H9 (cell line): Measurements from ENCODE around the gene CRACR2A. TPM values are rescaled to one million over a fixed set of nuclear protein-coding genes. Genes with fewer than 3 reads are reported as not detected.

ENCODE experiments used
- DNase-seq: peaks from one replicate; pipeline ENCODE4 v3.0.0-alpha.2; 2017
- H2AFZ ChIP-seq: one replicate; pipeline ENCODE4 v1.6.1; 2013; ENCODE audit warnings: mild to moderate bottlenecking, low read length, control low read depth, moderate library complexity
- H2AK5ac ChIP-seq: 2 replicates; pipeline ENCODE4 v1.6.1; 2013; ENCODE audit warnings: low read length, control low read depth, mixed read lengths; ENCODE audit not compliant: insufficient read length
- H2BK120ac ChIP-seq: one replicate; pipeline ENCODE4 v1.6.1; 2013; ENCODE audit warnings: low read depth, mild to moderate bottlenecking, low read length, control low read depth, inconsistent platforms; ENCODE audit not compliant: poor library complexity, severe bottlenecking
- H2BK12ac ChIP-seq: 2 replicates; pipeline ENCODE4 v1.6.1; 2013; ENCODE audit warnings: low read length, control low read depth, mixed read lengths, low read depth; ENCODE audit not compliant: insufficient read length
- H2BK15ac ChIP-seq: 2 replicates; pipeline ENCODE4 v1.6.1; 2013; ENCODE audit warnings: low read depth, low read length, control low read depth
- H2BK20ac ChIP-seq: one replicate; pipeline ENCODE4 v1.6.1; 2013; ENCODE audit warnings: low read depth, mild to moderate bottlenecking, low read length, control low read depth, inconsistent platforms; ENCODE audit not compliant: poor library complexity, severe bottlenecking
- H2BK5ac ChIP-seq: 2 replicates; pipeline ENCODE4 v1.6.1; 2013; ENCODE audit warnings: low read length, control low read depth, mixed read lengths; ENCODE audit not compliant: insufficient read length
- H3K14ac ChIP-seq: 2 replicates; pipeline ENCODE4 v1.6.1; 2013; ENCODE audit warnings: low read length, control low read depth; ENCODE audit not compliant: insufficient read depth
- H3K18ac ChIP-seq: 2 replicates; pipeline ENCODE4 v1.6.1; 2013; ENCODE audit warnings: low read depth, mild to moderate bottlenecking, mixed read lengths, low read length, control low read depth; ENCODE audit not compliant: insufficient read length
- H3K23ac ChIP-seq: 2 replicates; pipeline ENCODE4 v1.6.1; 2013; ENCODE audit warnings: low read length, control low read depth, mixed read lengths, low read depth; ENCODE audit not compliant: insufficient read length
- H3K23me2 ChIP-seq: 2 replicates; pipeline ENCODE4 v1.6.1; 2013; ENCODE audit warnings: low read depth, mild to moderate bottlenecking, mixed read lengths, low read length, control low read depth; ENCODE audit not compliant: insufficient read length, poor library complexity, severe bottlenecking
- H3K27ac ChIP-seq: 2 replicates; pipeline ENCODE4 v1.5.1; 2013; ENCODE audit warnings: low read length, control low read depth, mixed read lengths, low read depth; ENCODE audit not compliant: insufficient read length
- H3K27me3 ChIP-seq: 2 replicates; pipeline ENCODE4 v1.6.1; 2013; ENCODE audit warnings: low read length, control low read depth, inconsistent platforms; ENCODE audit not compliant: insufficient read depth
- H3K4ac ChIP-seq: 2 replicates; pipeline ENCODE4 v1.6.1; 2013; ENCODE audit warnings: low read depth, mild to moderate bottlenecking, control low read depth, inconsistent platforms, low read length, moderate library complexity
- H3K4me1 ChIP-seq: 2 replicates; pipeline ENCODE4 v1.6.1; 2013; ENCODE audit warnings: low read length, control low read depth, inconsistent platforms; ENCODE audit not compliant: insufficient read depth
- H3K4me2 ChIP-seq: 2 replicates; pipeline ENCODE4 v1.6.1; 2013; ENCODE audit warnings: low read length, control low read depth, mixed read lengths; ENCODE audit not compliant: insufficient read length, insufficient read depth
- H3K56ac ChIP-seq: 2 replicates; pipeline ENCODE4 v1.6.1; 2013; ENCODE audit warnings: low read depth, mild to moderate bottlenecking, mixed read lengths, low read length, control low read depth; ENCODE audit not compliant: insufficient read length
- H3K79me1 ChIP-seq: 2 replicates; pipeline ENCODE4 v1.6.1; 2013; ENCODE audit warnings: low read depth, mild to moderate bottlenecking, moderate library complexity, low read length, control low read depth, inconsistent platforms; ENCODE audit not compliant: insufficient read depth, poor library complexity, severe bottlenecking
- H3K79me2 ChIP-seq: 2 replicates; pipeline ENCODE4 v1.6.1; 2013; ENCODE audit warnings: low read length, control low read depth, inconsistent platforms; ENCODE audit not compliant: insufficient read depth
- H3K9ac ChIP-seq: 2 replicates; pipeline ENCODE4 v1.6.1; 2013; ENCODE audit warnings: low read length, control low read depth, mixed read lengths; ENCODE audit not compliant: insufficient read length; ENCODE audit errors: extremely low read depth
- H3K9me3 ChIP-seq: one replicate; pipeline ENCODE4 v1.6.1; 2013; ENCODE audit warnings: low read depth, low read length, inconsistent platforms; ENCODE audit not compliant: control insufficient read depth
- H3T11ph ChIP-seq: one replicate; pipeline ENCODE4 v1.6.1; 2013; ENCODE audit warnings: mild to moderate bottlenecking, low read length, control low read depth, inconsistent platforms
- H4K20me1 ChIP-seq: one replicate; pipeline ENCODE4 v1.6.1; 2013; ENCODE audit not compliant: control insufficient read depth, insufficient read length, insufficient read depth
- H4K5ac ChIP-seq: 2 replicates; pipeline ENCODE4 v1.6.1; 2013; ENCODE audit warnings: low read depth, mild to moderate bottlenecking, mixed read lengths, low read length, control low read depth; ENCODE audit not compliant: insufficient read length
- H4K8ac ChIP-seq: replicated peaks from 2 replicates; pipeline ENCODE4 v1.6.1; 2013; ENCODE audit warnings: low read length, control low read depth, mixed read lengths, low read depth; ENCODE audit not compliant: insufficient read length
- H4K91ac ChIP-seq: 2 replicates; pipeline ENCODE4 v1.6.1; 2013; ENCODE audit warnings: low read depth, mild to moderate bottlenecking, moderate library complexity, mixed read lengths, low read length, control low read depth; ENCODE audit not compliant: insufficient read length
- H3K27ac Mint-ChIP-seq, 3 experiments: 2 replicates in 2 of 3; 3 replicates in 1 of 3; pipeline ENCODE4 v1.8.0; 2020 to 2021; ENCODE audit warnings: mixed read lengths in 3 of 3, mild to moderate bottlenecking in 1 of 3, moderate library complexity in 1 of 3
- H3K27me3 Mint-ChIP-seq: 2 replicates; pipeline ENCODE4 v1.8.0; 2021; ENCODE audit warnings: low read depth, mild to moderate bottlenecking, moderate library complexity, mixed read lengths
- H3K36me3 Mint-ChIP-seq, 3 experiments: 2 replicates in 2 of 3; 3 replicates in 1 of 3; pipeline ENCODE4 v1.8.0; 2020 to 2021; ENCODE audit warnings: low read depth in 3 of 3, mixed read lengths in 3 of 3; ENCODE audit not compliant: insufficient read depth in 1 of 3
- H3K4me1 Mint-ChIP-seq, 2 experiments: 2 replicates each; pipeline ENCODE4 v1.8.0; 2020; ENCODE audit warnings: mixed read lengths in 2 of 2
- H3K4me3 Mint-ChIP-seq, 2 experiments: 2 replicates in 1 of 2; 3 replicates in 1 of 2; pipeline ENCODE4 v1.8.0; 2020 to 2021; ENCODE audit warnings: mild to moderate bottlenecking in 2 of 2, mixed read lengths in 2 of 2, moderate library complexity in 1 of 2
- H3K9me3 Mint-ChIP-seq, 2 experiments: 2 replicates in 1 of 2; 3 replicates in 1 of 2; pipeline ENCODE4 v1.8.0; 2020; ENCODE audit warnings: mild to moderate bottlenecking in 2 of 2, mixed read lengths in 2 of 2, moderate library complexity in 1 of 2
- CTCF ChIP-seq: fragments of 200-600 bp; sonication (generic); conservative IDR thresholded peaks from 3 replicates; pipeline ENCODE4 v1.8.0; 2021; ENCODE audit warnings: antibody characterized with exemption, mild to moderate bottlenecking
- WGBS: extraction: QIAGEN DNeasy Blood & Tissue Kit; methylation state at CpG from one replicate; pipeline ENCODE4 v1.1.7; 2013; ENCODE audit warnings: missing lambda C conversion rate, low lambda C conversion rate, mixed read lengths; ENCODE audit not compliant: insufficient read length; ENCODE audit errors: extremely low coverage; 5-methylcytosine and 5-hydroxymethylcytosine counted together
- total RNA-seq: library from RNA; stranded (reverse); gene quantifications from 2 replicates; pipeline ENCODE4 v1.2.1, GENCODE V29; 2021

Gene CRACR2A
- total RNA-seq, 1 experiment from 2014 or later: 2.0 TPM

- Histone ChIP-seq H2BK120ac (no peak overlapping the region), H3K27ac (no peak overlapping the region), H3T11ph (no peak overlapping the region), H2BK12ac (no peak overlapping the region), H2AFZ (no peak overlapping the region), H3K23ac (no peak overlapping the region), H3K4me1 (no peaks in the 10 kb centered on the region), H4K91ac (no peak overlapping the region), H3K4me2 (no peak overlapping the region), H3K4ac (no peak overlapping the region), H3K79me1 (no peaks in the 10 kb centered on the region), H4K20me1 (no peaks in the 10 kb centered on the region), H3K27me3 (no peaks in the 10 kb centered on the region), H3K23me2 (no peaks in the 10 kb centered on the region), H2BK20ac (no peak overlapping the region), H3K9me3 (no peaks in the 10 kb centered on the region), H3K14ac (no peak overlapping the region), H2BK15ac (no peak overlapping the region), H4K8ac (no peak overlapping the region), H3K18ac (no peak overlapping the region), H3K79me2 (no peaks in the 10 kb centered on the region), H4K5ac (no peak overlapping the region), H3K9ac (no peak overlapping the region), H2AK5ac (no peak overlapping the region), H3K56ac (no peak overlapping the region), H2BK5ac (no peak overlapping the region)
- H3K36me3 Mint-ChIP-seq: no peaks in the 10 kb centered on the region
- H3K27ac Mint-ChIP-seq: no peak overlapping the region
- no peak overlapping the region for H3K4me3 Mint-ChIP-seq
- WGBS: no CpG with 5 or more reads among the region's 18 CpGs
- DNase-seq: no peak
- no peaks in the 10 kb centered on the region for H3K9me3 Mint-ChIP-seq
- H3K4me1 Mint-ChIP-seq: peaks cover 12 to 15% of the 10 kb centered on the region in 2 experiments
- TF ChIP-seq CTCF: no peak
- H3K27me3 Mint-ChIP-seq: peaks cover 7% of the 10 kb centered on the region
Measured at GRCh38 chr12:3622822-3623690, 129.9 kb downstream of the CRACR2A start.
